ENCODE measurements around the gene CLDN5.

DNA sequence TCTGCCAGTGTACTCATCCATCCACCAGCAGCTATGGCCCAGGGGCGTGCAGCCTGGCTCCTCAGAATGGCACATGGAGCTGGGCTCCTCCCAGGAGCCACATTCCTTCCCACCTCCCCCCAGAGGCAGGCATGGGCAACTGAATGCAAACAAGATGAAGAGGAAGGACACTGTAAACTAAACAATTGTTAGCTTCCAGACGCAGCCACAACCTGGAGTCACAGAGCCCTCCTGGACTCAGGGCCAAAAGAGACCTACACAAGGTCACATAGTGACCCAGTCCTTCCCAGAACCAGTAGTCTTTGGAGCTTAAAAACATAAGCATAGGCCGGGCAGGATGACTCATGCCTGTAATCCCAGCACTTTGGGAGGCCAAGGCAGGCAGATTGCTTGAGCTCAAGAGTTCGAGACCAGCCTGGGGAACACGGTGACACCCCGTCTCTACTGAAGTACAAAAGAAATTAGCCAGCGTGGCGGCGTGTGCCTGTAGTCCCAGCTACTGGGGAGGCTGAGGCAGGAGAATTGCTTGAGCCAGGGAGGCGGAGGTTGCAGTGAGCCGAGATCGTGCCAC lies 30.7 kb upstream of the CLDN5 start:
- peak; percentile 31; the same call in 1 of the 2 replicates for TF ChIP-seq CTCF (conservative IDR thresholded peaks at IDR 0.05; ENCODE audit: low read depth, low read length)
- no peak for TF ChIP-seq POLR2A (IDR thresholded peaks at IDR 0.05; ENCODE audit: low read depth, low read length)
- no peak for TF ChIP-seq MXI1 (IDR thresholded peaks at IDR 0.05; ENCODE audit: borderline replicate concordance, low read depth, low read length)
- TF ChIP-seq USF2 (IDR thresholded peaks at IDR 0.05; ENCODE audit: low read depth, low read length): no peak
- no peak for TF ChIP-seq RCOR1 (IDR thresholded peaks at IDR 0.05; ENCODE audit: insufficient replicate concordance, low read length)
- TF ChIP-seq MAZ (IDR thresholded peaks at IDR 0.05; ENCODE audit: borderline replicate concordance, low read depth, low read length): no peak
- no peak for TF ChIP-seq RAD21 (IDR thresholded peaks at IDR 0.05; ENCODE audit: low read length)
- TF ChIP-seq CHD1 (IDR thresholded peaks at IDR 0.05; ENCODE audit: low read depth, low read length): no peak
- no peak for TF ChIP-seq NFE2L2 (IDR thresholded peaks at IDR 0.05; ENCODE audit: low read depth, low read length)
- no peak for TF ChIP-seq ELK1 (IDR thresholded peaks at IDR 0.05; ENCODE audit: borderline replicate concordance, low read depth, low read length)
- no peak for TF ChIP-seq MAFK (IDR thresholded peaks at IDR 0.05; ENCODE audit: low read depth, low read length)
- TF ChIP-seq RFX5 (IDR thresholded peaks at IDR 0.05; ENCODE audit: low read depth, low read length): no peak
- no peak for TF ChIP-seq SMC3 (IDR thresholded peaks at IDR 0.05; ENCODE audit: low read depth, low read length)
